Measurements from ENCODE around the gene KIF26A. TPM values are rescaled to one million over a fixed set of nuclear protein-coding genes. Genes with fewer than 3 reads are reported as not detected.

The KIF26A gene
- total RNA-seq, 1 donor from 2014 or later: 0.26 TPM

GRCh38 chr14:104229534-104230055 is 91.2 kb downstream of the KIF26A start:
- H3K9me3 Mint-ChIP-seq: peaks cover 8% of the 10 kb centered on the region
- H3K27ac Mint-ChIP-seq: no peak overlapping the region
- no peak overlapping the region for H3K4me3 Mint-ChIP-seq
- no peaks in the 10 kb centered on the region for H3K27me3 Mint-ChIP-seq
- peaks cover 5% of the 10 kb centered on the region for H3K36me3 Mint-ChIP-seq (ENCODE audit: low read depth)
- peaks cover 6% of the 10 kb centered on the region for H3K4me1 Mint-ChIP-seq
- intact Hi-C loops (cut with micrococcal nuclease): no loop called here
- DNase-seq: no peak

DNA sequence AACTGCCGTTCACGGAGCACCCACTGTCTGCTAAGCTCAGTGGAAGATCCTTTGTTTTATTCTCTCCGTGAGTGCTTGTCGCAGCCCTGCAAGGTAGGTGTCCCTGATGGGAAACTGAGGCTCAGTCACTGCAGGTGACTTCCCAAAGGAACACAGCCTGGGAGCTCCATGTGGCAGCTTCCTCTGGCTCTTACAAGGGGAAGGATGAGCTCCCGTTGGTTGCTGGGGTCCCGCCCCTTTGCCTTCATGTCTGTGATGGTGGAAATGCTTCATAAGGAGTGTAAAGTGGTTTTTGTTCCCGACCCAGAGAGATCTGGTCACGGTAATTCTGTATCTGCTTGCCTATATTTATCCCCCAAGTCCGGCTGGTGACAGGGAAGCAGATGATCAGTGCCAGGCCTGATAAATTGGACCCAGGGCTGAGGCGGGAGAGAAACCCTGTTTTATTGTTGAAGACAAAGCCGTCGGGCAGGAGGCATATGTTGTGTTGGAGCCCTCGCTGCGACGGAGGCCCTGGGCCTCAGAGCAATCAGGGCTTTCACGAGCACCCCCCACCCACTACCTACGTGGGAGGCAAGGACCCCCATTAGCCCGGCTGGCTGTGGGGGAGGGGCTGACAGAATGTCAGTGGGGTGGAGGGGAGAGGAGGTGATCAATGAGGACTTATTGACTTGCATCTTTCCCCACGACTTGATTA is 91.9 kb downstream of the KIF26A start:
- intact Hi-C loops (cut with micrococcal nuclease): no loop called here
- H3K9me3 Mint-ChIP-seq: peaks cover 8% of the 10 kb centered on the region
- peaks cover 6% of the 10 kb centered on the region for H3K4me1 Mint-ChIP-seq
- H3K36me3 Mint-ChIP-seq (ENCODE audit: low read depth): peaks cover 5% of the 10 kb centered on the region
- no peaks in the 10 kb centered on the region for H3K27me3 Mint-ChIP-seq
- DNase-seq: no peak
- no peak overlapping the region for H3K4me3 Mint-ChIP-seq
- no peak overlapping the region for H3K27ac Mint-ChIP-seq

Other genes starting within 250 kb of the KIF26A start
- gene TDRD9, start 210.1 kb upstream of the KIF26A start, total RNA-seq: 0.12 and 0.19 TPM in 2 replicates
- gene RD3L, start 196.1 kb upstream of the KIF26A start, total RNA-seq: not detected in 2 replicates
- not detected in 2 replicates for gene ASPG, start 52.9 kb upstream of the KIF26A start, total RNA-seq

Data from activated CD4-positive, alpha-beta T cell treated with anti-CD3 and anti-CD28 coated beads, Interleukin-2, amount 10 ng/mL, durations not matched to agents 24 days and 14 days (primary cell).